GM12878 (cell line): ENCODE measurements around the gene ART4. TPM values are rescaled to one million over a fixed set of nuclear protein-coding genes. Genes with fewer than 3 reads are reported as not detected.

Source experiments
- BMI1 ChIP-seq: fragments of 450-650 bp; IDR thresholded peaks from 2 replicates; pipeline ENCODE4 v1.6.1; 2016; ENCODE audit warnings: mild to moderate bottlenecking, moderate library complexity, borderline replicate concordance
- BRCA1 ChIP-seq: IDR thresholded peaks from 2 replicates; pipeline ENCODE4 v1.6.1; 2011; ENCODE audit warnings: low read depth, low read length, improper control_type of control experiment
- CHD2 ChIP-seq: IDR thresholded peaks from 2 replicates; pipeline ENCODE4 v1.6.1; 2011; ENCODE audit warnings: low read depth, low read length, improper control_type of control experiment, borderline replicate concordance
- EP300 ChIP-seq, 2 experiments: fragments of 150-350 bp in 1 of 2; IDR thresholded peaks; 2 replicates each; pipeline ENCODE4 v1.6.1; 2011 to 2012; ENCODE audit warnings: low read depth in 2 of 2, low read length in 2 of 2, borderline replicate concordance in 1 of 2, improper control_type of control experiment in 1 of 2, inconsistent platforms in 1 of 2; ENCODE audit not compliant: control insufficient read depth in 1 of 2
- HCFC1 ChIP-seq: fragments of 150-350 bp; IDR thresholded peaks from 2 replicates; pipeline ENCODE4 v1.6.1; 2014; ENCODE audit warnings: low read length
- HDGF ChIP-seq: fragments of 450-650 bp; IDR thresholded peaks from 2 replicates; pipeline ENCODE4 v1.6.1; 2016; ENCODE audit warnings: antibody characterized with exemption
- IRF4 ChIP-seq: IDR thresholded peaks from 2 replicates; pipeline ENCODE4 v1.6.1; 2011; ENCODE audit warnings: low read depth, low read length
- KAT2A ChIP-seq: conservative IDR thresholded peaks from 2 replicates; pipeline ENCODE4 v1.6.1; 2011; ENCODE audit warnings: low read depth, low read length; ENCODE audit not compliant: control insufficient read depth
- MTA3 ChIP-seq: IDR thresholded peaks from 2 replicates; pipeline ENCODE4 v1.6.1; 2012; ENCODE audit warnings: low read length, inconsistent platforms, borderline replicate concordance
- POU2F2 ChIP-seq: IDR thresholded peaks from 3 replicates; pipeline ENCODE4 v1.6.1; 2011; ENCODE audit warnings: low read depth, mild to moderate bottlenecking, low read length, borderline replicate concordance
- RCOR1 ChIP-seq: conservative IDR thresholded peaks from 2 replicates; pipeline ENCODE4 v1.6.1; 2012; ENCODE audit warnings: low read depth, low read length, improper control_type of control experiment
- SMARCA5 ChIP-seq: fragments of 450-650 bp; IDR thresholded peaks from 2 replicates; pipeline ENCODE4 v1.6.1; 2017; ENCODE audit warnings: mild to moderate bottlenecking
- SMC3 ChIP-seq: IDR thresholded peaks from 2 replicates; pipeline ENCODE4 v1.6.1; 2011; ENCODE audit warnings: low read length, improper control_type of control experiment, borderline replicate concordance
- SRF ChIP-seq, 2 experiments: IDR thresholded peaks; 2 replicates each; pipeline ENCODE4 v1.6.1; 2011; ENCODE audit warnings: low read depth in 2 of 2, low read length in 2 of 2, mild to moderate bottlenecking in 1 of 2, moderate library complexity in 1 of 2
- SUZ12 ChIP-seq: fragments of 200-600 bp; sonication (generic); IDR thresholded peaks from one replicate; pipeline ENCODE4 v1.6.1; 2018; ENCODE audit warnings: antibody characterized with exemption, mild to moderate bottlenecking; ENCODE audit not compliant: unreplicated experiment
- TARDBP ChIP-seq: IDR thresholded peaks from 2 replicates; pipeline ENCODE4 v1.6.1; 2016; ENCODE audit warnings: borderline replicate concordance
- TCF3 ChIP-seq: IDR thresholded peaks from 2 replicates; pipeline ENCODE4 v1.6.1; 2012; ENCODE audit warnings: low read depth, mild to moderate bottlenecking, low read length, borderline replicate concordance; ENCODE audit not compliant: insufficient read depth
- ZNF217 ChIP-seq: fragments of 450-650 bp; IDR thresholded peaks from 2 replicates; pipeline ENCODE4 v1.6.1; 2017; ENCODE audit warnings: antibody characterized with exemption, mild to moderate bottlenecking
- ZNF274 ChIP-seq: IDR thresholded peaks from one replicate; pipeline ENCODE4 v1.8.0; 2011; ENCODE audit not compliant: insufficient read length, insufficient read depth
- polyA plus RNA-seq, 11 experiments: library from polyadenylated mRNA; depleted of rRNA in 4 of 11; unstranded in 6 of 11; stranded (reverse) in 5 of 11; fragments of >200 nt; fragmentation: Nextera tagmentation in 4 of 11; fragmentation: Illumina TruSeq in 1 of 11; extraction: Ambion mirVana in 4 of 11; extraction: Trizol in 1 of 11; gene quantifications; 1 replicate in 1 of 11; 2 replicates in 10 of 11; pipeline versions ENCODE4 v1.2.1 to v1.2.3, GENCODE V29; 2011 to 2016; ENCODE audit warnings: inconsistent platforms in 2 of 11, missing spikeins in 2 of 11, low read depth in 1 of 11
- total RNA-seq, 4 experiments: library from RNA; depleted of rRNA in 3 of 4; stranded (reverse); fragments of >200 nt in 3 of 4; fragmentation: Illumina TruSeq in 1 of 4; extraction: Trizol in 1 of 4; gene quantifications; 2 replicates each; pipeline versions ENCODE4 v1.2.1 to v1.2.3, GENCODE V29; 2013 to 2021
- TF ChIP-seq, protein P1 (sequence below): fragments of 450-650 bp; IDR thresholded peaks from 2 replicates; pipeline ENCODE4 v1.6.1; 2016; ENCODE audit warnings: mild to moderate bottlenecking, moderate library complexity, borderline replicate concordance
- TF ChIP-seq, protein P2 (sequence below): fragments of 450-650 bp; IDR thresholded peaks from 2 replicates; pipeline ENCODE4 v1.6.1; 2017; ENCODE audit warnings: borderline replicate concordance
- TF ChIP-seq, protein P3 (sequence below): IDR thresholded peaks from 2 replicates; pipeline ENCODE4 v1.6.1; 2011; ENCODE audit warnings: borderline replicate concordance, low read depth, mild to moderate bottlenecking, moderate library complexity, mixed read lengths, low read length; ENCODE audit not compliant: insufficient read depth; ENCODE audit errors: extremely low read length
- TF ChIP-seq, protein P4 (sequence below): fragments of 450-650 bp; formaldehyde crosslinking; IDR thresholded peaks from 2 replicates; pipeline ENCODE4 v1.4.0; 2022; ENCODE audit warnings: mild to moderate bottlenecking, moderate library complexity

Gene ART4
- total and polyA plus RNA-seq, 10 of the 15 experiments (the other 5 are each of a cell fraction or from before 2014, with no cell fraction given), result 0.02 TPM; not detected in 9

DNA sequence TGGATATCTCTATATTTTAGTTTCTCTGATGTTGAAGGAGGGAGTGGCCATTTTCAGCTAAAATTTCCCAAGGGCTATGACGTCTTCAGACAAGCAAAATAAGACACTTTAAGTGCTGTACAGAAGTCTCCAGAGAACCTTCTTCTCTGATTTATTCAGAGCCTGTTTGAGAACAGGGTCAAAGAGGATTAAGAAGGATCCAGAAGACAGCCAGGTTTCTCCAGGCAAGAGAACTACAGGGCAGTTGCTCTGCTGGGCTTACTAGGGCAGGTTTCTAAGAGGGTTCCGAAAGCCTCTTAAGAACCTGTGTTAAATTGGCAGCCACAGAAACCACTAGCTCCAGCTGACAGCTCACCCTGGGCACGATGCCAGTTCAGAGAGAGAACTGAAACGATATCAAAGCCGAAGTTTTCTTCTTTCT lies 41.1 kb upstream of the ART4 start (continued):
- TF ChIP-seq, protein P1, sequence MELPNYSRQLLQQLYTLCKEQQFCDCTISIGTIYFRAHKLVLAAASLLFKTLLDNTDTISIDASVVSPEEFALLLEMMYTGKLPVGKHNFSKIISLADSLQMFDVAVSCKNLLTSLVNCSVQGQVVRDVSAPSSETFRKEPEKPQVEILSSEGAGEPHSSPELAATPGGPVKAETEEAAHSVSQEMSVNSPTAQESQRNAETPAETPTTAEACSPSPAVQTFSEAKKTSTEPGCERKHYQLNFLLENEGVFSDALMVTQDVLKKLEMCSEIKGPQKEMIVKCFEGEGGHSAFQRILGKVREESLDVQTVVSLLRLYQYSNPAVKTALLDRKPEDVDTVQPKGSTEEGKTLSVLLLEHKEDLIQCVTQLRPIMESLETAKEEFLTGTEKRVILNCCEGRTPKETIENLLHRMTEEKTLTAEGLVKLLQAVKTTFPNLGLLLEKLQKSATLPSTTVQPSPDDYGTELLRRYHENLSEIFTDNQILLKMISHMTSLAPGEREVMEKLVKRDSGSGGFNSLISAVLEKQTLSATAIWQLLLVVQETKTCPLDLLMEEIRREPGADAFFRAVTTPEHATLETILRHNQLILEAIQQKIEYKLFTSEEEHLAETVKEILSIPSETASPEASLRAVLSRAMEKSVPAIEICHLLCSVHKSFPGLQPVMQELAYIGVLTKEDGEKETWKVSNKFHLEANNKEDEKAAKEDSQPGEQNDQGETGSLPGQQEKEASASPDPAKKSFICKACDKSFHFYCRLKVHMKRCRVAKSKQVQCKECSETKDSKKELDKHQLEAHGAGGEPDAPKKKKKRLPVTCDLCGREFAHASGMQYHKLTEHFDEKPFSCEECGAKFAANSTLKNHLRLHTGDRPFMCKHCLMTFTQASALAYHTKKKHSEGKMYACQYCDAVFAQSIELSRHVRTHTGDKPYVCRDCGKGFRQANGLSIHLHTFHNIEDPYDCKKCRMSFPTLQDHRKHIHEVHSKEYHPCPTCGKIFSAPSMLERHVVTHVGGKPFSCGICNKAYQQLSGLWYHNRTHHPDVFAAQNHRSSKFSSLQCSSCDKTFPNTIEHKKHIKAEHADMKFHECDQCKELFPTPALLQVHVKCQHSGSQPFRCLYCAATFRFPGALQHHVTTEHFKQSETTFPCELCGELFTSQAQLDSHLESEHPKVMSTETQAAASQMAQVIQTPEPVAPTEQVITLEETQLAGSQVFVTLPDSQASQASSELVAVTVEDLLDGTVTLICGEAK, result no peak
- TF ChIP-seq SRF (IDR thresholded peaks at IDR 0.05; ENCODE audit: low read depth in 2 of 2, low read length in 2 of 2) (no peak), TARDBP (no peak), KAT2A (no peak), HCFC1 (no peak), BRCA1 (no peak), EP300 (IDR thresholded peaks at IDR 0.05; ENCODE audit: borderline replicate concordance in 1 of 2, control insufficient read depth in 1 of 2, low read depth in 2 of 2, low read length in 2 of 2) (peak in 1 of 2 experiments; percentile 36; a peak in 1 of 4 replicates), ZNF217 (no peak), TCF3 (no peak), MTA3 (no peak), IRF4 (0 out of 2 replicates have a peak, but pooled peaks have one; percentile 24), SUZ12 (no peak), ZNF274 (no peak), SMC3 (no peak), CHD2 (no peak), RCOR1 (no peak), SMARCA5 (no peak), BMI1 (0 out of 2 replicates have a peak, but pooled peaks have one; percentile 15), POU2F2 (no peak), HDGF (no peak)
- TF ChIP-seq, protein P2, sequence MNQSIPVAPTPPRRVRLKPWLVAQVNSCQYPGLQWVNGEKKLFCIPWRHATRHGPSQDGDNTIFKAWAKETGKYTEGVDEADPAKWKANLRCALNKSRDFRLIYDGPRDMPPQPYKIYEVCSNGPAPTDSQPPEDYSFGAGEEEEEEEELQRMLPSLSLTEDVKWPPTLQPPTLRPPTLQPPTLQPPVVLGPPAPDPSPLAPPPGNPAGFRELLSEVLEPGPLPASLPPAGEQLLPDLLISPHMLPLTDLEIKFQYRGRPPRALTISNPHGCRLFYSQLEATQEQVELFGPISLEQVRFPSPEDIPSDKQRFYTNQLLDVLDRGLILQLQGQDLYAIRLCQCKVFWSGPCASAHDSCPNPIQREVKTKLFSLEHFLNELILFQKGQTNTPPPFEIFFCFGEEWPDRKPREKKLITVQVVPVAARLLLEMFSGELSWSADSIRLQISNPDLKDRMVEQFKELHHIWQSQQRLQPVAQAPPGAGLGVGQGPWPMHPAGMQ, result no peak
- TF ChIP-seq, protein P3, sequence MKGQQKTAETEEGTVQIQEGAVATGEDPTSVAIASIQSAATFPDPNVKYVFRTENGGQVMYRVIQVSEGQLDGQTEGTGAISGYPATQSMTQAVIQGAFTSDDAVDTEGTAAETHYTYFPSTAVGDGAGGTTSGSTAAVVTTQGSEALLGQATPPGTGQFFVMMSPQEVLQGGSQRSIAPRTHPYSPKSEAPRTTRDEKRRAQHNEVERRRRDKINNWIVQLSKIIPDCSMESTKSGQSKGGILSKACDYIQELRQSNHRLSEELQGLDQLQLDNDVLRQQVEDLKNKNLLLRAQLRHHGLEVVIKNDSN, result no peak
- TF ChIP-seq, protein P4, sequence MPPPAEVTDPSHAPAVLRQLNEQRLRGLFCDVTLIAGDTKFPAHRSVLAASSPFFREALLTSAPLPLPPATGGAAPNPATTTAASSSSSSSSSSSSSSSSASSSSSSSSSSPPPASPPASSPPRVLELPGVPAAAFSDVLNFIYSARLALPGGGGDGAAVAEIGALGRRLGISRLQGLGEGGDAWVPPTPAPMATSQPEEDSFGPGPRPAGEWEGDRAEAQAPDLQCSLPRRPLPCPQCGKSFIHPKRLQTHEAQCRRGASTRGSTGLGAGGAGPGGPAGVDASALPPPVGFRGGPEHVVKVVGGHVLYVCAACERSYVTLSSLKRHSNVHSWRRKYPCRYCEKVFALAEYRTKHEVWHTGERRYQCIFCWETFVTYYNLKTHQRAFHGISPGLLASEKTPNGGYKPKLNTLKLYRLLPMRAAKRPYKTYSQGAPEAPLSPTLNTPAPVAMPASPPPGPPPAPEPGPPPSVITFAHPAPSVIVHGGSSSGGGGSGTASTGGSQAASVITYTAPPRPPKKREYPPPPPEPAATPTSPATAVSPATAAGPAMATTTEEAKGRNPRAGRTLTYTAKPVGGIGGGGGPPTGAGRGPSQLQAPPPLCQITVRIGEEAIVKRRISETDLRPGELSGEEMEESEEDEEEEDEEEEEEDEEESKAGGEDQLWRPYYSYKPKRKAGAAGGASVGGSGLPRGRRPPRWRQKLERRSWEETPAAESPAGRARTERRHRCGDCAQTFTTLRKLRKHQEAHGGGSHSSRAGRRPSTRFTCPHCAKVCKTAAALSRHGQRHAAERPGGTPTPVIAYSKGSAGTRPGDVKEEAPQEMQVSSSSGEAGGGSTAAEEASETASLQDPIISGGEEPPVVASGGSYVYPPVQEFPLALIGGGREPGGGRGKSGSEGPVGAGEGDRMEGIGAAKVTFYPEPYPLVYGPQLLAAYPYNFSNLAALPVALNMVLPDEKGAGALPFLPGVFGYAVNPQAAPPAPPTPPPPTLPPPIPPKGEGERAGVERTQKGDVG, result no peak
